Forelimb muscle (tissue), 1 donor: Measurements from ENCODE around the gene UBE3C. TPM values are rescaled to one million over a fixed set of nuclear protein-coding genes. Genes with fewer than 3 reads are reported as not detected.
"Not testable (repeated sequence)": the region's sequence is repeated elsewhere in the genome, so short reads cannot be mapped to it uniquely, and the experiment has no call there.

Source experiments
- DNase-seq: peaks from one replicate; pipeline ENCODE4 v3.0.0-alpha.2; 2013; ENCODE audit warnings: low read depth
- polyA plus RNA-seq: library from polyadenylated mRNA; unstranded; fragments of 120-200 nt; gene quantifications from one replicate; pipeline ENCODE4 v1.2.1, GENCODE V29; 2013; ENCODE audit not compliant: insufficient read length

Gene UBE3C
- polyA plus RNA-seq, 1 donor, result 34.3 TPM

DNA sequence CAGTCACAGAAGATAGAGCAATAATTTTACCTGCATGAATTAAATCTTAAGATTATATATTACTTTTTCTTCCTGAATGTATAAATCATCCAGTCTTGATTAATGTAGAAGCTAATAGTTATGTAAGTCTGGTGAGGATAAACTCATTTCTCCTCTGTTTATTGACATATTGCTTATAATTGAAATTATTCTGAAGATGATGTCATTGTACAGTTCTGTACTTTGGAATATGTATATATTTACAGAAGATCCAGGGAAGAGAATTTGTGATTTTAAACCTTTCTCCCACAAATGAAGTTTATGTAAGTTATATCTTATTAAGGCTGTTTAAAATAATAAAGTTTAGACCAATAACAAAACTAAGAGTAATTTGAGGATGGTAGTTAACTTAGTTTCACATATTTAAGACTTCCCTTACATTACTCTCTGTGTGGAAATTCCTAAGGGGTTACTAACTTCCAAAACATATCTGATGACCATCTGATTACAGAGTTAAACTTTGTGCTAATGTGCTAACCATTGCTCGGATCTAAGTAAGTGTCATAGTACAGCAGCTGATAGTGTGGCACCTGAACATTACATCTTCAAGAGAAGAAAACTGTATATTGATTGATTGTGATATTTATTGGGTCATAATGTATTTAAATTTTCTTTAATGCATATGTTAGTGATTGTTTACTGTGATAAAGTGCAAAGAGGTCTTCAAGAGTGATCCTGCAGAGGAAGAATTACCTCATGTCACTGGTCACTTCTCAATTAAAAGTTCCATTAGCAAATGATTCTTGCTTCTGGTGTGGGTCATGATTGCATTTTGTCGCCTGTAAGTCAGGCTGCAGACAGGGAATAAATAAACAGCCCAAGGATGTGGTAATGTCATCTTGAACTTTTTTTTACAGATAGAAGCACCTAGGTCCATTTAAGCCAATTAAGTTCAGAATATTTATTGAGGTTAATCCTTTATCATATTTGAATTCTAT lies 96.9 kb downstream of the UBE3C start:
- no peak for DNase-seq

DNA sequence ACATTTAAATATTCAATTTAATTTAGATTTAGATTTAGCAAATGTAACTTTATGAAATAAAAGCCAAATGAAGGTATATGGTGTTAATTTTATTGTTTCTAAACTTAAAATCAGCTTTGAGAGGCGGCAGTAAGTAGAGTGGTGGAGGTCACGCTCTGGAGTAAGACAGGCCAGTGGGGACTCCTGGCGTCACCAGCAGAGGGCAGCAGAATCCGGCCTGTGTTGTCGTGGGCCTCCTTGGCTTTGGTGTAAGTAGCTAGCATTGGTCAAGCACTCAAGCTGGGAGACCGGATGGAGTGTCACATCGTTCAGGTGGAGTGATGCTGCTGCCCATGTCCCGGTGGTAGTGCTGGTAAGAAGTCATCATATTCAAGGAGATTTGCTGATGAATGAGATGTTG lies 99.4 kb downstream of the UBE3C start:
- no peak for DNase-seq

DNA sequence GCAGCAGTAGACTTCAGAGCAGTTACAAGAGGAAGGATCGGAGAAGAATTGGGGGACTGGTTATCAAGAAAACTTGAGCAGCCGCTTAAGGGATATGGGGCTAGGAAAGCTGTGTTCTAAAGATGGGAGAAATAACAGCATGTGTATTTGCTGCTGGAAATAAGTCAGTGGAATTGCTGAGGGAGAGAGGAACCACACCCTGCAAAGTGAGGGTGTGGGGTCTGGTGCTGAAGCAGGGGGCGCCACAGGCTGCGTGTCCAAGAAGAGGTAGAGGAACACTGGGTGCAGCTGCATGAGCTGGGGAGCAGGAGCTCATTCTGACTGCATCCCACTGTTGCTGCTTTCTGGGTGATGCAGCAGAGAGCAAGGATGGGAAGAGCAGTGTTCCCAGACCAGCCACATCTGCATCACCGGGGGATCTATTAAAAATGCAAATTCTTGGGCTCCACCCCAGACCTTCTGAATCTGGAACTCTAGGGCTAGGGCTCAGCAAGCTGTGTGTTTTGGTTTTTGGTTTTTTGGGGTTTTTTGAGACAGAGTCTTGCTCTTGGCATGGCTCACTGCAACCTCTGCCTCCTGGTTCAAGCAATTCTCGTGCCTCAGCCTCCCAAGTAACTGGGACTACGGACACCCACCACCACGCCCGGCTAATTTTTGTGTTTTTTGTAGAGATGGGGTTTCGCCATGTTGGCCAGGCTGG lies 101.0 kb downstream of the UBE3C start:
- no peak for DNase-seq

DNA sequence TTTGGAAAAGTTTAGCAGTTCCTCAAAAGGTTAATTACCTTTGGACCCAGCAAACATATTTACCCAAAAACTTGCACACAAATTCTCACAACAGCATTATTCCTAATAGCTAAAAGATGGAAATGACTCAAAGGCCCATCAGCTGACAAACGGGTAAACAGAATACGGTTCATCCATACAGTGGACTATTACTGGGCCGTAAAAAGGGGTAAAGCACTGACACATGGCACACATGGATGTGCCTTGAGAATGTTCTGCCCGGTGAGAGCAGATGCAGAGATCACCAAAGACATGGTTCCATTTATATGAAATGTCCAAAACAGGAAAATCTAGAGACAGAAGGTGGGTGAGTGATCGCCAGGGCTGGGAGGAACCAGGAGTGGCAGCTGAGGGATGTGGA lies 102.9 kb downstream of the UBE3C start:
- no peak for DNase-seq

DNA sequence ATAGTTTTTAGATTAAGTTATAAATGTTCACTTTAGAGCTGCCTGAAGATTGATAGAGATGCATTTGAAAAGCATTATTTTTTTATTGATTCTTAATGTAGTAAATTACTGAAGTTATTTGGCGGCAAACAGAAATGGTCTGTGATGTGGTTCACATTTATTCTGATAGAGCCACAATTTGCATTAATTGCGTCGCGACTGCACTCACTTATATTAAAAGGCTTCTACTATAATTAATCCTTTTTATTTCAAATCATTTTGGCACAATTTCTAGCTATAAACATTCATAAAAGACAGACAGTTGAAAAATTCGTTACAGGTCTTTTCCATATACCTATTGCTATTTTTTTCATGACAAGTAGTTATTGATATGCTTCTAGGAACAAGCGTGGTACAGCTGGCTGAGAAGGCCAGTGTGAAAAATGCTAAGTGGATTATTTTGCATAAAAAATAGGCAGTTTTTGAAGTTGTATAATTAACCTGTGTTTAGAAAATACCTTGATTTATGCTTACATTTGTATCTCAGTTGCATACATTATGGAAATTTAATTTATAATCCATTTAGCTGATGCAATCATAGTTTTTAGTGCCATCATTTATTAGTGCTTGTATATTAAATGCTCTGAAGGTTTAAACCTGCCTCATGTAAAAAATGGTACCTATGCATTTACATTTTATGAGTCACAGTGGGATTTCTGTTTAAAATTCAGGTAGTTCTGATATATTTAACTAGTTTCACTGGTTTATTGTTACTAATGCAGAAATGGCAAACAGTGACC lies 106.0 kb downstream of the UBE3C start:
- no peak for DNase-seq

- no peak for DNase-seq
Measured at GRCh38 chr7:157246052-157246451, 107.3 kb downstream of the UBE3C start.

GRCh38 chr7:157248659-157249058 lies 109.9 kb downstream of the UBE3C start:
- no peak for DNase-seq

- DNase-seq, result no peak
Measured at GRCh38 chr7:157250605-157251228, 112.0 kb downstream of the UBE3C start.

DNA sequence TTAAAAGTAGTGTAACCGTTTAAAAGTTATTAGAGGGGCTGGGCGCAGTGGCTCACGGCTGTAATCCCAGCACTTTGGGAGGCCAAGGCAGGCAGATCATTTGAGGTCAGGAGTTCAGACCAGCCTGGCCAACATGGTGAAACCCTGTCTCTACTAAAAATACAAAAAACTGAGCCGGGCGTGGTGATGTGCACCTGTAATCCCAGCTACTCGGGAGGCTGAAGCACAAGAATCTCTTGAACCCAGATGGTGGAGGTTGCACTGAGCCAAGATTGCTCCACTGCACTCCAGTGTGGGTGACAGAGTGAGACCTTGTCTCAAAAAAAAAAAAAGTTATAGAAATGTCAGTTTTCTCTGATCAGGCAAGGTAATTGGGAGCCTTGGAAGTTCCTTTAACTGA lies 113.1 kb downstream of the UBE3C start:
- DNase-seq, result not testable (repeated sequence)

GRCh38 chr7:157253850-157254249 lies 115.1 kb downstream of the UBE3C start:
- DNase-seq, result no peak

- DNase-seq, result not testable (repeated sequence)
Measured at GRCh38 chr7:157254781-157255180, 116.1 kb downstream of the UBE3C start.

DNA sequence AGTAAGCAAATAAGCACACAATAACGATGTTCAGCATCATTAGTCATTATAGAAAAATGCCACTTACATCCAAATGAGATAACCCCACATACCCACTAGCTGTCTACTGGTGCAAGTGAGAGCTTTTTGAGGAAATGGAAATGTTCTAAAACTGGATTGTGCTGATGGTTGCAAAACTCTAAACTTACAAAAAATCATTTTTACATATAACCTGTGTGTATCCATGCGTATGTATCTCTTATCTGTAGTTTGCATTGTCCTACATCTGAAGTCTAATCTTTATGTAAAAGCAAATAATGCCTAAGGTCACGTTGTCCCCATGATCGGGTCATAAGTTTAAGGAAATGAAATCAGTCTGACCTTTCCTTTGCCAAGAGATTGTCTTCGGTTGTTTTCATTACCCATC lies 116.5 kb downstream of the UBE3C start:
- DNase-seq, result no peak

DNA sequence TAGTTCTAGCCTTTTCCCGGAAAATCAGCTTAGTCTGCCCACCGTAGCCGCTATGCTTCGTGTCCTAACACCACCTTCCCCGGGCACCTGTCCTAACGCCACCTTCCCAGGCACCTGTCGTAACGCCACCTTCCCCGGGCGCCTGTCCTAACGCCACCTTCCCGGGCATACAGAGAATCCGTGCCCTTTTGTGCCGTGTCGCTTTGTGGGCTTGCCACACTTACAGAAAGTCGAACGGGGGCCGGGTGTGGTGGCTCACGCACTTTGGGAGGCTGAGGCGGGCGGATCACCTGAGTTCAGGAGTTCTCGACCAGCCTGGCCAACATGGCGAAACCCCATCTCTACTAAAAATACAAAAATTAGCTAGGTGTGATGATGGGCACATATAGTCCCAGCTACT lies 124.4 kb downstream of the UBE3C start:
- no peak for DNase-seq

GRCh38 chr7:157265051-157265450 lies 126.3 kb downstream of the UBE3C start:
- no peak for DNase-seq

GRCh38 chr7:157266272-157266671 lies 127.5 kb downstream of the UBE3C start:
- DNase-seq, result no peak

- no peak for DNase-seq
Measured at GRCh38 chr7:157267516-157267915, 128.8 kb downstream of the UBE3C start.

- DNase-seq, result no peak
Measured at GRCh38 chr7:157267956-157268355, 129.2 kb downstream of the UBE3C start.

- DNase-seq, result no peak
Measured at GRCh38 chr7:157268540-157268939, 129.8 kb downstream of the UBE3C start.

DNA sequence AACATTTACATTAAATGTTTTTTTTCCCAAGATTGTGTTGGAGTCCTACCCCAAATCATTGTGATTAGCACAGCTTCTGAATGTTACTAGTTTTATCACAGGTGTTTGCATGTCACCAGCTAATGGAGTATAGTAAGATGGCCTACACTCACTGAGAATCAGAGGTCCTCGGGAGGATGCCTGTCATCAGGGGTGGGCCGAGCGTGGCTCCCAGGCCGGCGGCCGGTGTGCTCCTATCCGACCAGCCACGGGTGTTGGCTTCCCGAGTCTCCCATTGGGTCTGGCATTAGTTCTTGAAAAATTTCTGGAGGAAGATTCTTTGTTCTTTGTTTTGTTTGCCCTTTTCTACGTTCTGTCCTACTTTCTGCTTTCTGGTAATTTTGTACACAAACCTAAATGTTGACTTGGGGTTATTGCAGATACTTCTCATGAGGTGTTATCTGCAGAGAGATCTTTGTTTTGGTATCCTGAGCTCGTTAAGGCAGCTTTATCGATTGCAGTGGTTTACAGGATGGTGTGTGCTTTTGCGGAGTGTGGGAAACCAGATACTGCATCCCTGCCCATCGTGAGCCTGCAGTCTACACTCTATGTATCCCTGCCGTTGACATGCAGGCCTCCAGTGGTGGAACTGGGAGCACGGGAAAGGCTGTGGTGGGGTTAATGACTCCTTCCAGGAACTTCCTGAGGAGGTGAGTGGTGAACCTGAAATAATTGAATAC lies 130.8 kb downstream of the UBE3C start:
- DNase-seq, result no peak

- DNase-seq, result no peak
Measured at GRCh38 chr7:157270060-157270444, 131.3 kb downstream of the UBE3C start.
